ENCODE data around the gene TNFRSF25.
"Not testable (repeated sequence)": the region's sequence is repeated elsewhere in the genome, so short reads cannot be mapped to it uniquely, and the experiment has no call there.

The TNFRSF25 gene

DNA sequence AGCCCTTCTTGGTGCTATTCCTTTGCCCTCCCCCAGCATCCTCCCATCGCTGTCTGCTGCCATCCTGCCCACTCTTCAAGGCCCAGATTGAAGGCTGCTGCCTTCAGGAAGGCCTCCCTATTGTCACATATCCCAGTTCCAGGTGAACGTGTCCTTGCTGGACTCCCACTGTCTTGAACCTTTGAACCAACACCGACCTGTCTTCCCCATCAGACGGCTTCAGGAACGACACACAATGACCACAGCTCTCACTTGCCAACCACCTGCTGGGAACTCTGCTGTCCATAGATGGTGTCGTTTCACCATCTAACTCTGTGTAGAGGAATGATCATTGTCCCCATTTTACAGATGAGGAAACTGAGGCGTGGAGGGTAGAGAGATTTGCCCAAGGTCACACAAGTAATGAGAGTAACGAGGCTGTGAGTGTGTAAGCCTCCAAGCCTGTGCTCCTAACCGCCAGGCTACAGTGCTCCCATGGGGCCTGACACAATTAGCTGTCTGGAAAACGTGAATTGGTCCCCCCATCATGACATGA, 35.4 kb upstream of the TNFRSF25 start:
- no peak for DNase-seq

DNA sequence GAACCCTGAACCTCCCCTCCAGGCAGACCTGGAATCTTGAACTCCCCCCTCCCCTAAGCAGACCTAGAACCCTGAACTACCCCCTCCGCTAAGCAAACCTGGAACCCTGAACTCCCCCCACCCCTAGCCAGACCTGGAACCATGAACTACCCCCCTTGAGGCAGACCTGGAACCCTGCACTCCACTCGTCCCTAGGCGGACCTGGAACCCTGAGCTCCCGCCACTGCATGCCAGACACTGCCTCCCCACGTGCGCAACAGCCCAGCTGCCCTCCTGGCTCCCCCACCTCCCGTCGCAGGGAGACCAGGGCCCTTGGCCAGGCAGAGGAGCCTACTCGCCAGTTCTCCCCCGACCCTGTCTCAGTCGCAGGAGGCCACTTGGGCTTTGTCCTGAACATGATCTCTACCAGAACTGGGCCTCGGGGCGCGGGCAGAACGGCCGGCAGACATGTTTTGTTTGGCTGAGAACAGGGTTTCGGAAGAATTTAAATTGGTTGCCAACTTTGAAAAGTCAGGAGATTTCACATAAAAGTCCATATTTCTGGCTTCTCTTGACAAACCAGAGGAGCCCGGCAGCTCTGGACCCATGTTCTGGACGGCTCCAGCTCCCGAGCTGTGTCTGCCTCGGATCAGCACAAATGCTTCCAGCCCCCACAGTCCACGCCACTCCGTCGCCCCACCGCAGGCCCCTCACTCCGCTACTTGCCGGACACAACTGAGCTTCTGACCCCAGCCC, 34.7 kb upstream of the TNFRSF25 start:
- no peak for DNase-seq

DNA sequence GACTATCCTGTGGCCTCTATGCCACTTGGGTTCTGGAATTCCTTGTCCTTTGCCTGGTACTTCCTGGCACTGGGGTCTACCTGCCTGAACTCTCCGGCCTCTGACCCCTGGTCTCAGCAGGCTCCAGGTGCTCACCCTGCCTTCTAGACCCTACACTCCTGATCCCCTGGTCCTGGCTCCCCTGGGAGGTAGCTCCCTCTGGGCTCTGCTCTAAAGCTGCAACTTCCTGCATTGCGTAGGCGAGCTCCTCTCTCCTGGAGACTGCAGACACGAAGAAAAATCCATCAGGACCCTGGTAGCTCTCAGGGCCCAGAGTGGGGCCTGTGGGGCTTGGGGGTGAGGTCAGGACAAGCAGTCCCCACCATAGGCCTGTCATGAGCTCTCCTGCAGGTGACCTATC, 33.3 kb upstream of the TNFRSF25 start:
- no peak for DNase-seq

DNA sequence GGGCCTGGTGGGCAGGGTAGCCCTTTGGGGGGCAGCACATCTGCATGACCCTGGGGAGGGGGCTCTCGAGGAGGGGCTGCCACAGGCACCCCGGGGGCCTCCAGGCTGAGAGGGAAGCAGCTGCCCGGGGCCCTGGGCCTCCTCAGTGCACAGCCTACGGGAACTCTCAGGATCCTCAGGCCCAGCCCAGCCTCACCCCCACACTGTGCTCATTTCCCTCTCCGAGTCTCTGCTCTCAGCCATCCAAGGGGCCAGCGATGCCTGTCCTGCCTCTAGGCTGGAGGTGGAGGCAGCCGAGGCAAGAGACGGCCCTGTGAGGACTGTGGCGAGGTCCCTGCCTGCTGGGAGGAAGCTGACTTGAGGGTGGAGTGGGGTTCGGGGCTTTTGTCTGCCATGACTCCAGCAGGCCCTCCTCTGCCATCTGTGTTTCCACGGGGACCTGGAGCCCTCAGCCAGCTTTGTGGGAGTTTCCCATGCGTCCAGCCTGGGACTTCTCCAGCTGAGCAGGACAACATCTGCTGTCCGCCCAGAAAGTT, 32.7 kb upstream of the TNFRSF25 start:
- no peak for DNase-seq

DNA sequence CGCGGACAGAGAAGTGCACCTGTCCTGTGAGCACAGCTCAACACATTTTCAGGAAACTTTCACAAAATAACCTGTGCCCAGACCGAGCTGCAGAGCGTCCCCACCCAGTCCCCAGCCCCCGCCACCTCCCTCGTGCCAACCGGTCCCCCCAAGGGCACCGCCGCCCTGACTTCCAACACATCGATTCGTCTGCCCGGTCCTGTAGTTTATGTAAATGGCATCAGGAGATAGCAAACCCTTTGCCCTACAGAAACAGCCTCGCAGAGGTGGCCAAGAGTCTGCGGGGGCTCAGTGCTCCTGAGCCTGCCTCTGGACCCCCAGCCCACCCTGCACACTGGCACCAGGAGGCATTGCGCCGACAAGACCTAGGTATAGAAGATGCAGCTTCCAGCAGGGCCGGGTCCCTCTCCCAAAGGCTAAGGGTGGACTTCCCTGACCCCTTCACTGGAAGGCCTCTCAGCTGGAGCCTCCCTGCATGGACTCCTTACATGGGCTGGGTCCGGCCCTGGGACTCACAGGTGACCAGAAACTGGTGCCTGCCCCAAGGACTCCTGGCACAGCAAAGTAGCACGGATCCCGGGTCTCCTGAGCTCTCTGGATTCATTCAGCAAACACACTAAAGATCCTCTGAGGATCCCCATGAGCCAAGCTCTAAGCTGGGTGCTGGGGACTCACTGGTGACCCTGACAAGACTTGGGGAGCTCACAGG, 32.0 kb upstream of the TNFRSF25 start:
- DNase-seq, result no peak

DNA sequence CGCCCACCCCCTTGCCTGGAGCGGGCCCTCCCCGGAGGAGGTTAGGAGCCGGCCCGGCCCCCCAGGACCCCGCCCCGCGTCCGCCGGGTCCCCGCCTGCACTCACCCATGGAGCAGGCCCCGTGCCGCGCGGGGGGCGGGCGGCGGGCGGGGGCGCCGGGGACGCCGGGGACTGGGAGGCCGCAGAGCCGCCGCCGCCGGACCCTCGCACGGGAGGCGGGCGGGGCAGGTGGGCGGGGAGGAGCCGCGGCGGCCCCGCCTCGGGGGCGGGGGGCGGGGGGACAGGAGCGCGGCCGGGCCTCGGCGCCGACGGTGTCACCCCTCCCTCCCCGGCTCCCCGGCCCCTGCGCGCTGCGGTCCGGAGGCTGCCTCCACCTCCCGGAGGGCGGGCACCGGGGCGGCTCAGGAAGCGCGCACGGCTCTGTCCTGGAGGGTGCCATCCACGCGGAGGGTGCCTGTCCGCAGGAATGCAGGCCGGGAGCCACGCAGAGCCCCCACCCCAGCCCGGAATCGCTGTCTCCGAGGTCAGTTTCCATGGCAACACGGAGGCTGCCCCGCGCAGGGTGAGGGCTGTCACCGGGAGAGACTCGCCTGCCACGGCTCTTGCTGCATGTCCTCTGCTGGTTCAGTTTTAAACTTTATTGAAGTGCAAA, 31.4 kb upstream of the TNFRSF25 start:
- peak; percentile 54 for DNase-seq

DNA sequence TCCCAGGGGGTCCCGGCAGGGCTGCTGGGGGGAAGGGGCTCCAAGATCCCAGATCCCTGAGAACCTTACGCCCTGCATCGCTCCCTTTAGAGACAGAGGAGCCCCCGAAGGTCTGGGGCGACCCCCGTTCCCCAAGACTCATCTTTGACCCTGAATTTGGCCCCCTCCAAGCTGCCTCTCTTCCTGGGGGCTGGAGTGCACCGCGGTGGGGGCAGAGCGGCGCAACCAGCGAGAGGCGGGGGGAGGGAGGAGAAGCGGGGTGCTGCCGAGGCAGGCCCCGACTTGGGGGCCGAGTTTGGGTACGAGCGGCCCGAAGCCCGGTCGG, 30.9 kb upstream of the TNFRSF25 start:
- no peak for DNase-seq

DNA sequence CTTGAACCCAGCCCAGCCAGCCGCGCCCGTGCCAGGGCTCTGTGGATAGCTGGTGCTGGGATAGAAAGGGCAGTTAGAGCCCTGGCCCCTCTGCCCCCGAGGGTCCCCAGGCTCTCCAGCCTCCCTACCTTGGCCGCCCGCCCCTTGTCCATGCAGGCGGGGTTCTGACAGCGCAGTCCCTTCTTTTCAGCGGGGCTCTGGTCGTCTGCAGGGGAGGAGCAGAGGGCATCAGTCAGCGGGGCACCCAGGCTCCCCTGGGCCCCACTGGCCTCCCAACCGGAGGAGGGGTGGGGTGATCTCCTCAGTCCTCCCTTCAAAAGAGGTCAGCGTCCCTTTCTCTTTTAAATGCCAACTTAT, 30.4 kb upstream of the TNFRSF25 start:
- DNase-seq, result no peak

DNA sequence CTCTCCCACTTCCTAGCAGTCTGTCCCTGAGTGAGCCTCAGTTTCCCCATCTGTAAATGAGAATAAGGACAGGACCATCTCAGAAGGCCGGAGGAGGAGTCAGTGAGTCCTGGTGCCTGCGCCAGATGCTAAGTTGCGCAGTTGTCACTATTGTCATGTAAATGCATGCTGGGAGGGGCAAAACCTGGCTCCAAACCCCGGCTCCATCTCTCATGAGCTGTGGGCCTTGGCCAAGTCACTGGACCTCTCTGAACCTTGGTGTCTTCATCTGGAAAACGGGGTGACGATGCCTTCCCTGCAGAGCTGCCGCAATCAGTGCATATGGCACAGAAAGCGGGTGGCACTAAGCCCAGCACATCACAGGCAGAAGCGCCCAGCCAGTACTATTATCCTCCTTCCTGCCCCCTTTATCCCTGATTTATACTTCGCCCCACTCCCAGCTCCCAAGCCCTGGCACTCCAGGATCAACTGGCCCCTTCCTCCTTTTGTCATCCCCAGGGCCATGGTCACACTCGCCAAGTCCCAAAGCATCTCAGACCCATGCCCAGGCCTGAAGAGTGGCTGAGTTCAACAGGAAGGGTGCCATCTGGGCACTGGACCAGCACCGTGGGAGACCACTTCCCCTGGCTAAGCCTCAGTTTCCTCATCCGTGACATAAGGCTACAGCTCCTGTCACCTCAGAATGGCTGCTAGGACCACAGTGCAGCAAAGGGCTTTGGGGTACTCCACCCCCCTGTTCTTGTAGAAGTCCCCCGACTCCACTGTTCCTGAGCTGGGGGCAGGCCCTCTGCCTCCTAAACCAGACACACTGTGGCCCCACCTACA, 29.8 kb upstream of the TNFRSF25 start:
- DNase-seq, result no peak

DNA sequence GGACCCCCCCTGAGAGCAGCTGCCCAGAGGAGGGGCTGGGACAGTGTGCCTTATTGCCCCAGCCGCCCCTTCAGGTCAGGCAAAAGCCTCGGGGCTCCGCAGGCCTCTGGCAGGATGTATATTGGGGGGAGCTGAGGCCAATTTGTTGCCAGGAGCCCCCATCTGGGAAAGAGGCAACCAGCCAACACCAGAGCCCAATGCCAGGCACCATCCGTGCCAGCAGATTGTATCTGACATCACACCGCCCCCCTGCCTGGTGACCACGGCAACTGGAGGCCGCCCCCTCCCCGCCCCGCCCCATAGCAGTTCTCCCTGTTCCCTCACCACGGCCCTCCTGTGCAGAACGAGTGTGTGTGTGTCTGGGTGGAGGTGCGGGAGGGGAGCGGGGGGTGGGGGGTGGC, 29.1 kb upstream of the TNFRSF25 start:
- no peak for DNase-seq

DNA sequence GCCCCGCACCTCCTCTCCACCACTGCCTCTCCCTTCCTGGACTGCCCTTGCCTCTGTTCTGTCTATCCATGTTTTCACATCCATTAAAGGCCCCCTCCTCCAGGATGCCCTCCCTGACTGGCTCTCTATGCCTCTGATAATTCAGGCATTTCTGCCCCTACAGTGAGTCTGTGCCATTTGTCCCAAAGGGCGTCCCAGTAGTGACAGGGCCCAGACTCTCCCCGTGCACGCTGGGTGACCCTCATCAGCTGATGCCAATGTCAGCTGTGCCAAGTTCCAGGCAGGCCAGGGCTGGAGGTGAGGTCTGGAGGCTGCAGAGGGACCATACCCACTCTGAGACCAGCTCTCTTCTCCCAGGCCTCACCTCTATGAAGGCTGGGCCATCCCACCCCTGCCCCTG, 28.7 kb upstream of the TNFRSF25 start:
- no peak for DNase-seq

DNA sequence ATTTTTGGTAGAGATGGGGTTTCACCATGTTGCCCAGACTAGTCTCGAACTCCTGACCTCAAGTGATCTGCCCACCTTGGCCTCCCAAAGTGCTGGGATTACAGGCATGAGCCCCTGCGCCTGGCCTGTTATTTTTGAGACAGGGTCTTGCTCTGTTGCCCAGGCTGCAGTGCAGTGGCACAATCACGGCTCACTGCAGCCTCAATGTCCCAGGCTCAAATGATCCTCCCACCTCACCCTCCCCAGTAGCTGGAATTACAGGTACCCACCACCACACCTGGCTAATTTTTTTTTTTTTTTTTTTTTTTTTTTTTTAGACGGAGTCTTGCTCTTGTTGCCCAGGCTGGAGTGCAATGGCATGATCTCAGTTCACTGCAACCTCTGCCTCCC, 27.9 kb upstream of the TNFRSF25 start:
- DNase-seq, result not testable (repeated sequence)

DNA sequence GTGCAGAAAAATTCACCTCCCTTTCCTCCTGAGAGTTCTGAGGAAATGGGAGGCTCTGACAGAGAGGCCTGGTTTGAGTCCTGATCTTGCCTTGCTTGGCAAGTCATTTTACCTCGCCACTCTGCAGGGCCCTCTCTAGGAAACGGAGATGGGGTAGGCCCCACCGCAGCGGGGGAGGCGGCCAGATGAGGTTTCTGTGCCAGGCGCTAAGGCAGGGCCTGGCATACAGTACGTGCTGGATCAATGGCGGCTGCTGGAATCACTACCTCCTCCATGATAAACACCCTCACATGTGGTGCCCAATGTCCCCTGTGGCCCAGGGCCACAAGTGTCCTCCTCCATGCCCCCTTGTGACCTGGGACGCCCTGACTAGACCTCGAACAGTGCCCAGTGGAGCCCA, 26.0 kb upstream of the TNFRSF25 start:
- DNase-seq, result no peak

DNA sequence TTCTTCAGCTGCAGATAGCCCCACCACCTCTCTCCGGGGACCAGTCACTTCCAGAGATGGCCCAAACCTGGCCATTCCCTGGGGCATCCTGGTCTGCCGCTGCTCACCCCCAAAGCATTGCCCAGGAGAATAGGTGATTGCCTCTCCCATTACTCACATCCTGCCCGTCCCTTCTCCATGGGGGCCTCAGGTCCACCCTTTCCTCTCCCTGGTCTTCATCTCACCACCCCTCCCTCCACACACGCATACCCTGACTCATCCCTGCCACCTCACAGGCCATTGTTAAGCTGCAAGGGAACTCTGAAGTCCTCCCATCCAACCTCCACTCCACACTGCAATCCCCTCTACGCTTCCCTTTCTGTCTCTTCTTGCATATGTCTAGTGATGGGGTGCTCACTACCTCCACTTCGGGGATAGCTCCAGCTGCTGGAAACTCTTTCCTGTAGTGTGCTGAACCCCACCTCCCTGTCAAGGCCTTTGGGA, 25.5 kb upstream of the TNFRSF25 start, which contains the start of gene PLEKHG5:
Gene PLEKHG5 (minus strand): TSS at position 188 of the 483 bp plus-strand sequence. CDS start 14,096 bp downstream, outside the sequence.
- DNase-seq, result no peak

DNA sequence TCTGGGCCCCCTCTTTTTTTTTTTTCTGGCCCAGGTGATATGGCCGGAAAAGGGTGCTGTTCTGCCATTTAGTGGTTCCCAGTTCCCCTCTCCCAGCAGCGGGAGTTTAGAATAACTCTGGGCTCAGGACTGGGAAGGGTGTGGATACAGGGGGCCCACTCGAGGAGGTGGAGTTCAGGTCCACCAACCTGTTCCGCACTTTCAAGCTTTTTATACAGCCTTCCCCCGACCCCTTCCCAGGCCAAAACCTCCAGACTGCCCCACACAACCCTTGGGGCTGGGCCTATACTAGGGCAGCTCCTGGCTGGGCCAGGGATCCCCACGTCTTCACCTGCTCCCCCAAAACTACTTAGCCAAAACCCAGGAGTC, 25.1 kb upstream of the TNFRSF25 start:
- DNase-seq, result no peak

DNA sequence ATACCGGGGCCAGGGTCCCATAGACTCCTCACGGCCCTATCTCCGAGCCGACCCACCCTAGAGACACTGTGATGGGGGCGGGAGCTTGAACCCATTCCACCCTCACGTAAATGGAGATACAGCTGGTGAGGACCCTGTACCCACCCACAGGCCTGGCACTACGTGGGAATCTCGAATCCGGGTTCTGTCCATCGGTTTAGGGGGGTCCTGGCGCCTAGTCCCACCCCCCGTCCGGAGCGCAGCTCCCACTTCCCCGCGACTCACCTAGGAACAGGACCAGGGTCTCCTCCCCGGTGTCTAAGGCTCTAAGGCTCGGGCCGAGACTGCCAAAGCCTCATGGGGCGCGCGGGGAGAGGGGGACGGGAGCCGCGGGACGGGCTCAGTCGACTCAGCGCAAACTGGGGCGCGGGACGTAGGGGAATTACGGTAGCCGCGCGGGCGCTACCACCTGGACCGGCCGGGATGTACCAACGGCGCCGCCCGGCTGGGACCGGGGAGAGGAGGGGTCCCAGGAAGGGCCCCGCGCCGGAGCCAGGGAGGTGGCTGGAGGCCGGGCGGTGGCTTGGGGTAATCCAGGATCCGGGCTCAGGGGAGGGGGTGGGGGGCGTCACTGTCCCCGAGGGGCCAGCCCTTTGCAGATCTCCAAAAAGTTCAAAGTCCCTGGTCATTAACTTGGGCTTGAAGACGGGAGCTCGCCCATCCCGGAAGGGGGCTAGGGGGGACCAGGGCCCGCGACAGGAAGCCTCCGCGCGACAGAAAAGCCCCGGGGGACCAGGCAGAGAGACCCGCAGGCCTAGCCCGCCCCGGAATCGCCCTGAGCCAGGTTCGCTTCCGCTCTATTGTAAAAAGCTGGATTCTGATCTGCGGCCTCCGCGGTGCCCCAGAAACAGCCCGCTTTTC, 24.5 kb upstream of the TNFRSF25 start:
- DNase-seq, result peak; percentile 44

DNA sequence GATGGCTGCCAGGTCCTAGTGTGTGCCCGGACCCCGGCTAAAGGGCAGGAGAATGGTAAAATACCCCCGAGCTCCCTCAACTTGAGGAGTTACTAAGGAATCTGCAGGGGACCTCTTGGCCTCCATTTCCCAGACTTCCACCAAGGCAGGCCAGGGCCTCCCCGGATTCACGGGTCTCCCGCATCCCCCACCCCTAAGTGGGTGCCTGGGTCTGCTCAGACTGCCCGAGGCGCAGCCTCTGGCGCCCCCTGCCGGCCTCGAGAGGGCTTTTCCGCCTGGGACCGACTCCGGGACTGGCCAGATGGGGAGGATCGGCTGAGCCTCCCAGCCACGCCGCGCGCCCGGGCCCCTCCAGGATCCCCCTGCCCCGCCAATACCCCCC, 23.8 kb upstream of the TNFRSF25 start:
- peak; percentile 74 for DNase-seq

DNA sequence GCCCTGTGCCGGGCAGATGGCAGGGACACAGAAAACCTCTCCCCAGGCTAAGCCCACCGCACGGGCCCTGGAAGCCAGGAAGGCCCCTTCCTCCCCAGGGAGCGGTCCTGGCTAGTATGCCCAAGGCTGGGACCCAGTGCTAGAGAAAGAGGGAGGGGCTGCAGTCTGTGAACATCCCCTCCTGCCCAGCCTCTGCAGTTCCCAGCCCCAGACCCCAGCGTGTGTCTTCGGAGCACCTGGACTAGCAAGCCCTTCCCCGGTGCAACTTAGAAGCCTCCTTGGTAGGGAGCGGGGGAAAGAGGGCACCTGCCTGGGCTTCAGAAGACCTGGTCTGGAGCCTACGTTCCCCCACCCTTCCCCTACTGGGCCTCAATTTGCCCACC, 23.4 kb upstream of the TNFRSF25 start:
- DNase-seq, result no peak

DNA sequence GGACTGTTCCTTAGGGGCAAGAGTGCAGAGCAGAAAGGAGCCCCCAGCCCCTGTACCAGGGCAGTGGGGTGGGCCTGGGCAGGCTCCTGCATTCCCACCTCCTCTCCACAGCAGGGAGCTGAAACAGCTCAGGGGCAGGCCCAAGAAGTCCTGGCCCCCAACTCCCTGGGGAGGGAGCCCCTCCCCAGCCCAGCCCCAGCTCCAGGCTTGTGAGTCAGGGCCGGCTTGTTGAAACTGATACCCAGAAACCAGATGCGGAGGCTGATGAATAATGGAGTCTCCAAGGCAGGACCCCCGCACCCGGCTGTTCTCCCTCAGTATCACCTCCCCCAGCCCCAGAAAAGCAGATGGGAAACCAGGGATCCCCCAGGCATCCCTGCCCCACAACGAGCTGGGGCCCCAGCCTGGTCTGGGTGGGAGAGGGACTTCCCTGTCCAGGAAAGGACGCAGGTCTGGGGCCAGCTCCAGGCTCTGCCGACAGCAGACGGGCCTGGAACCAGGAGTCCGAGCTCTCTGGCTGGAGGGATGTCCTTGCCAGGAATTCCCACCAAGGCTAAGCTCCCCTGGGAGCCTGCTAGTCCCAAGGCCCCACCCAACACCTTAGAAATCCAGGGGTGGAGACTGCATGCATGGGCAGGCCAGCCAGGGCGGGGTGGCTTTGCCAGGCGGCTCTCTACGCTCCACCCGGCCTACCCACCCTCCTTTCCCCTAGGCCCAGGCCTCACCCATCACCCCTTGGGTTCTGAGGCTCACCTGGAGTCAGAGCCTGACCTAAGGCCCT, 22.8 kb upstream of the TNFRSF25 start:
- no peak for DNase-seq

DNA sequence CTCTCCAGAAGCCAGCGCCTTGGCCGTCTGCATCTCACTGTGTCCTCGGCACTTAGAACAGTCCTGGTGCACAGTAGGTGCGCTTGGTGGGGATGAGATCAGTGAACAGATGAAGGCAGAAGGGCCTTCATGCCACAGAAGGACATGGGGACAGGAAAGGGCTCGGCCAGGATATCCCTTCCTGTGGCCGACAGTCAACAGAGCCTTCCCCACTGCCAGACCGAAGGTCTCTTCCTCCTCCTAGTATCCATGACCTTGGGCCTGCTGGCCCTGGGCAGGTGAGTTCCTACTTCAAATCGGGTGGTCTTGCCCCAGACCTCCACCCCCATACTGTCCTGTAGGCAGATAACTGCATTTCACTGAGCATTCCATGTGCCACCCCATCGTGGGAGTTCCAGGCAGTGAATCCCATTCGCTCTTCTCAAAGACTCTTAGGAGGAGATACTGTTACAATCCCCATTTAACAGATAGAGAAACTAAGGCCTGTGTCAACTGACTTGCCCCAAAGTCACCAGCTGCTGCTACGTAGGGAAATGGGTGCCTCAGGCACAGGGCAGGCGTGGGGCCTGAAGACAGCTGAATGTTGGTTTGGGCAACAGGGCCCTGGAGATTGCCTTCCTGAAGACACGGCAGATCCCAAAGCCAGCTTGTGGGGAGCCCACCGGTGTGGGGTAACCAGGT, 22.0 kb upstream of the TNFRSF25 start:
- no peak for DNase-seq
